Endothelial cell of umbilical vein (primary cell): Measurements from ENCODE around the gene DUSP16. TPM values are rescaled to one million over a fixed set of nuclear protein-coding genes. Genes with fewer than 3 reads are reported as not detected.

ENCODE experiments used
- BruUV-seq: library from RNA; stranded (reverse); fragments of 400-500 nt; replicated peaks from 2 replicates; lab custom pipeline; 2021; lab: Mats Ljungman, UMichigan
- CTCF ChIA-PET: fragments of 300-600, 350-600 bp; sonication (Branson Sonifier 250); formaldehyde crosslinking; loops from one replicate; lab custom pipeline; 2021; ENCODE audit warnings: antibody characterized with exemption, inconsistent platforms; lab: Charles Lee
- POLR2A ChIA-PET: fragments of 300-600, 350-600 bp; sonication (Branson Sonifier 250); formaldehyde crosslinking; loops from one replicate; lab custom pipeline; 2021; ENCODE audit warnings: antibody characterized with exemption, inconsistent platforms; lab: Charles Lee
- DNase-seq: peaks from one replicate; pipeline ENCODE4 v3.0.0-alpha.2; 2011; ENCODE audit warnings: low read depth, low spot score
- FAIRE-seq: peaks from 2 replicates; lab custom pipeline; 2011; peaks lifted over from hg19 to GRCh38; lab: Jason Lieb, UNC
- H2AFZ ChIP-seq: 2 replicates; pipeline ENCODE4 v1.6.0; 2012; ENCODE audit warnings: low read depth, low read length, control low read depth, inconsistent platforms
- H3K27ac ChIP-seq: 2 replicates; pipeline ENCODE4 v1.5.1; 2011; ENCODE audit warnings: low read depth, mild to moderate bottlenecking, control low read depth, low read length, moderate library complexity; ENCODE audit not compliant: insufficient read depth
- H3K27me3 ChIP-seq, 2 experiments: 2 replicates each; pipeline versions ENCODE4 v1.6.0 to v1.6.1; 2011; ENCODE audit warnings: low read length in 2 of 2, mixed read lengths in 1 of 2; ENCODE audit not compliant: control insufficient read depth in 2 of 2, insufficient read depth in 2 of 2
- H3K36me3 ChIP-seq, 2 experiments: 2 replicates in 1 of 2; 3 replicates in 1 of 2; pipeline ENCODE4 v1.5.1; 2011; ENCODE audit warnings: low read length in 2 of 2, mild to moderate bottlenecking in 1 of 2, moderate library complexity in 1 of 2; ENCODE audit not compliant: control insufficient read depth in 2 of 2, insufficient read depth in 2 of 2; ENCODE audit errors: extremely low read depth in 1 of 2
- H3K4me1 ChIP-seq: 3 replicates; pipeline ENCODE4 v1.5.1; 2011; ENCODE audit warnings: mild to moderate bottlenecking, low read length; ENCODE audit not compliant: control insufficient read depth, insufficient read depth; ENCODE audit errors: extremely low read depth
- H3K4me2 ChIP-seq: 2 replicates; pipeline ENCODE4 v1.6.1; 2011; ENCODE audit warnings: low read length, control low read depth, mixed read lengths; ENCODE audit not compliant: insufficient read depth
- H3K4me3 ChIP-seq, 3 experiments: fragments of 200-600 bp in 1 of 3; sonication (generic), shearing (Covaris generic) in 1 of 3; replicated peaks in 1 of 3; 2 replicates each; pipeline ENCODE4 v1.5.1; 2011 to 2016; ENCODE audit warnings: control low read depth in 3 of 3, low read length in 3 of 3, mild to moderate bottlenecking in 2 of 3, inconsistent platforms in 1 of 3, low read depth in 1 of 3, moderate library complexity in 1 of 3; ENCODE audit not compliant: insufficient read depth in 1 of 3
- H3K79me2 ChIP-seq: 2 replicates; pipeline ENCODE4 v1.6.0; 2012; ENCODE audit warnings: low read length, inconsistent platforms; ENCODE audit not compliant: control insufficient read depth, insufficient read depth
- H3K9ac ChIP-seq: replicated peaks from 2 replicates; pipeline ENCODE3; 2011; ENCODE audit warnings: low read length, control low read depth; ENCODE audit not compliant: insufficient read depth; ENCODE audit errors: extremely low read depth
- H3K9me1 ChIP-seq: replicated peaks from 3 replicates; pipeline ENCODE4 v1.6.0; 2011; ENCODE audit warnings: mild to moderate bottlenecking, low read length; ENCODE audit not compliant: control insufficient read depth, insufficient read depth; ENCODE audit errors: extremely low read depth
- H3K9me3 ChIP-seq: replicated peaks from 2 replicates; pipeline ENCODE4 v1.5.1; 2012; ENCODE audit warnings: low read length, inconsistent platforms; ENCODE audit not compliant: control insufficient read depth, insufficient read depth
- H4K20me1 ChIP-seq: replicated peaks from 2 replicates; pipeline ENCODE3; 2011; ENCODE audit warnings: mild to moderate bottlenecking, low read length; ENCODE audit not compliant: control insufficient read depth, insufficient read depth; ENCODE audit errors: extremely low read depth
- FOS ChIP-seq: IDR thresholded peaks from 2 replicates; pipeline ENCODE4 v1.6.1; 2011; ENCODE audit warnings: mild to moderate bottlenecking, low read length, moderate library complexity, borderline replicate concordance; ENCODE audit not compliant: insufficient read depth
- GATA2 ChIP-seq: IDR thresholded peaks from 2 replicates; pipeline ENCODE4 v1.7.0; 2011; ENCODE audit warnings: low read depth, mild to moderate bottlenecking, moderate library complexity, mixed read lengths, low read length; ENCODE audit not compliant: insufficient read length, insufficient read depth
- JUN ChIP-seq: IDR thresholded peaks from 2 replicates; pipeline ENCODE4 v1.6.1; 2011; ENCODE audit warnings: borderline replicate concordance, low read depth; ENCODE audit not compliant: insufficient read length, insufficient read depth
- MYC ChIP-seq: IDR thresholded peaks from one replicate; pipeline ENCODE4 v1.6.1; 2011; ENCODE audit warnings: mild to moderate bottlenecking, low read depth, low read length
- POLR2A ChIP-seq: IDR thresholded peaks from 2 replicates; pipeline ENCODE4 v1.6.1; 2012; ENCODE audit warnings: low read depth, mild to moderate bottlenecking, control low read depth, low read length
- POLR2AphosphoS5 ChIP-seq: IDR thresholded peaks from 2 replicates; pipeline ENCODE4 v1.6.1; 2012; ENCODE audit warnings: low read depth, mild to moderate bottlenecking, control low read depth, low read length, moderate library complexity; ENCODE audit not compliant: insufficient read depth
- dilution Hi-C: fragments of 300-500 bp; cut with MboI; formaldehyde crosslinking; loops from one replicate; pipeline ENCODE4 v1.15.0; 2019; ENCODE audit warnings: low sequenced_read_pairs; ENCODE audit not compliant: extremely low pct_ligation_motif_present
- intact Hi-C: fragments of 100-400 bp; cut with micrococcal nuclease; formaldehyde crosslinking; loops from one replicate; pipeline ENCODE4 v1.10.0; 2022
- polyA plus RNA-seq, 4 experiments: library from polyadenylated mRNA; depleted of rRNA in 3 of 4; stranded (reverse) in 3 of 4; unstranded in 1 of 4; fragments of >200 nt; gene quantifications; 2 replicates each; pipeline versions ENCODE4 v1.2.1 to v1.2.3, GENCODE V29; 2011 to 2012; ENCODE audit warnings: missing spikeins in 1 of 4
- total RNA-seq: library from RNA; stranded (reverse); gene quantifications from 2 replicates; pipeline ENCODE4 v1.2.3, GENCODE V29; 2021
- TF ChIP-seq, protein P1 (sequence below), 2 donors: IDR thresholded peaks; 1 replicate in 1 of 2; 2 replicates in 1 of 2; pipeline ENCODE4 v1.5.1; 2011; ENCODE audit warnings: low read length in 2 of 2, mild to moderate bottlenecking in 2 of 2, moderate library complexity in 2 of 2, control low read depth in 1 of 2, inconsistent platforms in 1 of 2, low read depth in 1 of 2; ENCODE audit not compliant: insufficient read depth in 1 of 2; ENCODE audit errors: extremely low read depth in 1 of 2
- TF ChIP-seq, protein P2 (sequence below): IDR thresholded peaks from 2 replicates; pipeline ENCODE4 v1.6.1; 2011; ENCODE audit not compliant: insufficient read depth, insufficient read length

The DUSP16 gene
- total and polyA plus RNA-seq, 2 donors (not counting 3 experiments of a cell fraction or from before 2014, with no cell fraction given), result 7.4 to 19.5 TPM

DNA sequence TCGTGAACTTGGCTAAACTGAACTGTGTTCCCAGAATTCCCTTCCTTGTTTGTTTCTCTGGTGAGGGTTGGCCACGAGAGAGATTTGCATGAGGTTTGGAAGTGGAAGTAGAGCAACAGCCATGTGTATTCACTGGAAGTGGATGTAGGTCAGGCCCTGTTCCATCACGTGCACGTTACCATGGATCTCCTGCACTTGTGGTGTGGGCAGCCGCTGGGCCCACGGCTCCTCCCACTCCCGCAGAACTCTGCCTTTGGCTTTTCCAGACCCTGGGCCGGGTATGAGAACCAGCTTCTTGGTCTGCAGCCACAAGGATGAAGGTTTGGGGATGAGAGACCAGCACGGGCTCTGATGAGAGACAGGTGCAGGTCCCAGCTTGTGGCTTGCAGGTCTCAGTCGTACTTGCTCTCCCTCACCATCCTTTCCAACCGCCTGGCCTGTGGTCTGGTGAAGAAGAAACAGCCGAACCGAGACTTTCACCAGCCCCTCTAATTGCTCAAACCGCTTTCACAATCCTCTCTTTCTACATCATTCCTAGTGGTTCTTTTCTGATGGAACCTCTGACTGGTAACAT is 94.9 kb downstream of the DUSP16 start:
- DNase-seq (no peak), FAIRE-seq (no peak)
- intact Hi-C loops, result no loop called here
- dilution Hi-C loops, result no loop called here
- Histone ChIP-seq H3K4me2 (no peak overlapping the region), H3K9me3 (no peaks in the 10 kb centered on the region), H2AFZ (no peak overlapping the region), H4K20me1 (no peaks in the 10 kb centered on the region), H3K36me3 (no peaks in the 10 kb centered on the region), H3K9ac (no peak overlapping the region), H3K79me2 (no peaks in the 10 kb centered on the region), H3K4me3 (no peak overlapping the region), H3K9me1 (no peaks in the 10 kb centered on the region), H3K27me3 (no peaks in the 10 kb centered on the region), H3K27ac (no peak overlapping the region), H3K4me1 (no peaks in the 10 kb centered on the region)
- no TSS peak for BruUV-seq
- ChIA-PET CTCF (interaction anchor here (1.0 kb wide), 1 partner anchor 11 kb away, joined by 3 read pairs; no protein-coding TSS in a partner anchor), POLR2A (no interaction called here)
- TF ChIP-seq MYC (no peak), POLR2A (no peak), POLR2AphosphoS5 (no peak)

DNA sequence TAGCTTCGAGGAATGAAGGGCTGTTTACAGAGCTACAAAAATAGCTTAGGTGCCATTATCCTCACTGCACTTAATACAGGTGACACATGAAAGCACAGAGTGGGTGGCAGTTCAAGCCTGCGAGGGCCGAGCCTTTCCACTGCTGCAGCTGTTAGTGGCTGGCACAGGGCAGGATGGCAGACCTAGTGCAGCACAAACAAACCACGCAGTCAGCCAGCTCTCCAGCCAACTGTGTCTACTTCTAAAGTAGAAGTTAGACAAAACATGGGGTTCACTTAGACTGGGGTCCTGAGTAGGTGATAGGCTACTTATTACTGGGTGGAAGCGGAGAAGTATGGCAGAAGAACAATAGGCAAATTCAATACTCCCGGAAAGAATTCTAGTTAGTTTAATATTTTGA is 95.4 kb downstream of the DUSP16 start:
- dilution Hi-C loops, result no loop called here
- FAIRE-seq (no peak), DNase-seq (no peak)
- H3K79me2 ChIP-seq, result no peaks in the 10 kb centered on the region
- H3K27me3 ChIP-seq, result no peaks in the 10 kb centered on the region
- no peak overlapping the region for H3K9ac ChIP-seq
- no peaks in the 10 kb centered on the region for H3K9me1 ChIP-seq
- no peak overlapping the region for H3K4me3 ChIP-seq
- TF ChIP-seq POLR2AphosphoS5 (no peak), FOS (no peak), JUN (no peak), GATA2 (no peak), POLR2A (no peak)
- TF ChIP-seq, protein P1, sequence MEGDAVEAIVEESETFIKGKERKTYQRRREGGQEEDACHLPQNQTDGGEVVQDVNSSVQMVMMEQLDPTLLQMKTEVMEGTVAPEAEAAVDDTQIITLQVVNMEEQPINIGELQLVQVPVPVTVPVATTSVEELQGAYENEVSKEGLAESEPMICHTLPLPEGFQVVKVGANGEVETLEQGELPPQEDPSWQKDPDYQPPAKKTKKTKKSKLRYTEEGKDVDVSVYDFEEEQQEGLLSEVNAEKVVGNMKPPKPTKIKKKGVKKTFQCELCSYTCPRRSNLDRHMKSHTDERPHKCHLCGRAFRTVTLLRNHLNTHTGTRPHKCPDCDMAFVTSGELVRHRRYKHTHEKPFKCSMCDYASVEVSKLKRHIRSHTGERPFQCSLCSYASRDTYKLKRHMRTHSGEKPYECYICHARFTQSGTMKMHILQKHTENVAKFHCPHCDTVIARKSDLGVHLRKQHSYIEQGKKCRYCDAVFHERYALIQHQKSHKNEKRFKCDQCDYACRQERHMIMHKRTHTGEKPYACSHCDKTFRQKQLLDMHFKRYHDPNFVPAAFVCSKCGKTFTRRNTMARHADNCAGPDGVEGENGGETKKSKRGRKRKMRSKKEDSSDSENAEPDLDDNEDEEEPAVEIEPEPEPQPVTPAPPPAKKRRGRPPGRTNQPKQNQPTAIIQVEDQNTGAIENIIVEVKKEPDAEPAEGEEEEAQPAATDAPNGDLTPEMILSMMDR (IDR thresholded peaks at IDR 0.05; ENCODE audit: extremely low read depth in 1 of 2, insufficient read depth in 1 of 2, low read depth in 1 of 2, low read length in 2 of 2), result no peak
- TF ChIP-seq, protein P2, sequence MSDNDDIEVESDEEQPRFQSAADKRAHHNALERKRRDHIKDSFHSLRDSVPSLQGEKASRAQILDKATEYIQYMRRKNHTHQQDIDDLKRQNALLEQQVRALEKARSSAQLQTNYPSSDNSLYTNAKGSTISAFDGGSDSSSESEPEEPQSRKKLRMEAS, result no peak
- ChIA-PET CTCF (interaction anchor here (1.0 to 1.2 kb wide), 2 partner anchors 10 to 69 kb away, joined by 3 to 4 read pairs; no protein-coding TSS in a partner anchor), POLR2A (no interaction called here)
- intact Hi-C loops, result no loop called here
- H4K20me1 ChIP-seq, result no peaks in the 10 kb centered on the region
- no peak overlapping the region for H3K27ac ChIP-seq
- no TSS peak for BruUV-seq
- no peak overlapping the region for H3K4me2 ChIP-seq
- no peaks in the 10 kb centered on the region for H3K9me3 ChIP-seq
- no peak overlapping the region for H2AFZ ChIP-seq
- no peaks in the 10 kb centered on the region for H3K36me3 ChIP-seq
- no peaks in the 10 kb centered on the region for H3K4me1 ChIP-seq
